Activated naive CD8-positive, alpha-beta T cell treated with anti-CD3 and anti-CD28 coated beads, Interleukin-2, amount 50 U/mL, for 24 hours (primary cell): ENCODE results near the gene ANKRD45.
"Not testable (repeated sequence)": the region's sequence is repeated elsewhere in the genome, so short reads cannot be mapped to it uniquely, and the experiment has no call there.

Experiments
- ATAC-seq: fragments of 150-1000 bp; cut with Tn5 transposase; one replicate; pipeline ENCODE4 v1.10.0; 2021
- DNase-seq: peaks from one replicate; pipeline ENCODE4 v3.0.0; 2021
- H3K27ac Mint-ChIP-seq: one replicate; pipeline ENCODE4 v1.8.0; 2021; ENCODE audit warnings: mild to moderate bottlenecking, mixed read lengths
- H3K27me3 Mint-ChIP-seq: one replicate; pipeline ENCODE4 v1.8.0; 2021; ENCODE audit warnings: mixed read lengths
- H3K36me3 Mint-ChIP-seq: one replicate; pipeline ENCODE4 v1.8.0; 2021; ENCODE audit warnings: low read depth, mixed read lengths
- H3K4me1 Mint-ChIP-seq: one replicate; pipeline ENCODE4 v1.8.0; 2021; ENCODE audit warnings: mixed read lengths
- H3K4me3 Mint-ChIP-seq: one replicate; pipeline ENCODE4 v1.8.0; 2021; ENCODE audit warnings: mild to moderate bottlenecking, moderate library complexity, mixed read lengths
- H3K9me3 Mint-ChIP-seq: one replicate; pipeline ENCODE4 v1.8.0; 2021; ENCODE audit warnings: mixed read lengths

Gene ANKRD45

DNA sequence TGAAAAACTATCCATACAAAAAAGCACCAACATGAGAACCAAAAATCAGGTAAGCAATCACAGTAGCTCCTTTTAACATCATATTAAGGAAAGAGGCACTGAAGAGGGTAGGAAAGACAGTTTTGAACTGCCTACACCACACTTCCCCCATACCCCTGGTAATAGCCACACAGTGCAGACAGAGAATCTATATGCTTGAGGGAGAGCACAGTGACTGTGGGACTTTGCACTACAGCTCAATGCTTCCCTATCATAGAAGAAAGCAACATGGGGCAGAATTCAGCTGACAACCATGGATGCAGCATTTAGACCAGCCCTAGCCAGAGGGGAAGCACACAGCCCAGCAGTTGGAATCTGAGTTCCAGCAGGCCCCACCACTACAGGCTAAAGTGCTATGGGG, 42.4 kb downstream of the ANKRD45 start:
- Mint-ChIP-seq H3K27ac (no peak overlapping the region), H3K9me3 (no peaks in the 10 kb centered on the region), H3K4me3 (no peak overlapping the region), H3K27me3 (no peaks in the 10 kb centered on the region), H3K36me3 (no peaks in the 10 kb centered on the region), H3K4me1 (no peaks in the 10 kb centered on the region)
- ATAC-seq = no peak
- DNase-seq = no peak

DNA sequence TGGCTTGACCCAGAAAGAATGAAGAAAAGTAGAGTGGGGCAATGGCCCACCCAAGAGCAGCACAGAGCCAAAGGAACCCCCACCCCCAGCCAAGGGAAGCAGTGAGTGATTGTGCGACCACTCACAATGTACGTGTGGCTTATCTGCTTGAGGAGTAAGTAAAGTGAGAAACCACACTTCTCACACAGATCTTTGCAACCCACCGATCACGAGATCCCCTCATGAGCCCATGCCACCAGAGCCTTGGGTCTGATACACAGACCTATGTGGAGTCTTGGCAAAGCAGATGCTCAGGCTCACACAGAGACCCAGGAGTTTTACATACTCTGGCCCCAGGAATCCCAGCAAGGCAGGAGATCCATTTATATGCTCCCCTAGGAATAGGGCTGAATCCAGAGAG, 52.8 kb downstream of the ANKRD45 start:
- H3K9me3 Mint-ChIP-seq = peaks cover 20% of the 10 kb centered on the region
- H3K36me3 Mint-ChIP-seq = peaks cover 12% of the 10 kb centered on the region
- no peak overlapping the region for H3K4me3 Mint-ChIP-seq
- H3K27ac Mint-ChIP-seq = no peak overlapping the region
- DNase-seq (no peak), ATAC-seq (no peak)
- peaks cover 7% of the 10 kb centered on the region for H3K27me3 Mint-ChIP-seq
- no peaks in the 10 kb centered on the region for H3K4me1 Mint-ChIP-seq

DNA sequence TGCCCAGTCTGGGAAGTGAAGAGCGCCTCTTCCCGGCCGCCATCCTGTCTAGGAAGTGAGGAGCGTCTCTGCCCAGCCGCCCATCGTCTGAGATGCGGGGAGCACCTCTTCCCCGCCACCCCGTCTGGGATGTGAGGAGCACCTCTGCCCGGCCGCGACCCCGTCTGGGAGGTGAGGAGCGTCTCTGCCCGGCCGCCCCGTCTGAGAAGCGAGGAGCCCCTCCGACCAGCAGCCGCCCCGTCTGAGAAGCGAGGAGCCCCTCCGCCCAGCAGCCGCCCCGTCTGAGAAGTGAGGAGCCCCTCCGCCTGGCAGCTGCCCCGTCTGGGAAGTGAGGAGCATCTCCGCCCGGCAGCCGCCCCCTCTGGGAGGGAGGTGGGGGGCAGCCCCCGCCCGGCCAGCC, 56.6 kb downstream of the ANKRD45 start:
- H3K4me1 Mint-ChIP-seq, ATAC-seq, DNase-seq, H3K27ac Mint-ChIP-seq, H3K27me3 Mint-ChIP-seq, H3K4me3 Mint-ChIP-seq, H3K36me3 Mint-ChIP-seq, H3K9me3 Mint-ChIP-seq: not testable (repeated sequence)

DNA sequence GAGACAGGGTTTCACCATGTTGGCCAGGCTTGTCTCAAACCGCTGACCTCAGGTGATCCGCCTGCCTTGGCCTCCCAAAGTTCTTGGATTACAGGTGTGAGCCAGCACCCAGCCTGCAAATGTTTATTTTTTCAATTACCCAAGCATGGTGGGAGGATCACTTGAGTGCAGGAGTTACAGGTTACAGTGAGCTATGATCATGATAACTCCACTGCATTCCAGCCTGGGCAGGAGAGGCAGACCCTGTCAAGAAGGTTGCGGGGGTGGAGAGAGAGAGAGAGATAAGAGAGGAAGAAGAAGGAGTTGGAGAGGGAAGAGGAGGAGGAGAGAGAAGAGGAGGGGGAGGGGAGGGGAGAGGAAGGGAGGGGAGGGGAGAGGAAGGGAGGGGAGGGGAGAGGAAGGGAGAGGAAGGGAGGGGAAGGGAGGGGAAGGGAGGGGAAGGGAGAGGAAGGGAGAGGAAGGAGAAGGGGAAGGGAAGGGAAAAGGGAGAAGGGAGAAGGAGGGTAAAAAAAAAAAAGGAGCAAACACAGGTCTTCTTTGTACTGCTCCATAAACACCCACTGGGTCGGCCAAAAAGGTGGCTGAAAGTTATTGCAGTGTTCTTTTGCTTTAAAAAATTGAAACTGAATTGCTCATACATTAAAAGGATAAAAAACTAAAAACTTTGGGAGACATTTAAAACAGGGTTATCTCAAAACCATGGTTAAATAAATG, 61.0 kb downstream of the ANKRD45 start:
- no peaks in the 10 kb centered on the region for H3K36me3 Mint-ChIP-seq

GRCh38 chr1:173603056-173603591, 66.5 kb downstream of the ANKRD45 start, which contains the start of gene SLC9C2:
Gene SLC9C2, minus strand, starts transcription at chr1:173603072. Its CDS starts 1,296 bp downstream, at chr1:173601776.
- Mint-ChIP-seq H3K4me3 (no peak within 1 kb of the TSS), H3K27ac (no peak within 1 kb of the TSS), H3K9me3 (no peaks in the 10 kb centered on the region), H3K4me1 (peaks cover 2% of the 10 kb centered on the region), H3K27me3 (no peaks in the 10 kb centered on the region), H3K36me3 (no peaks in the 10 kb centered on the region)
- DNase-seq (no peak), ATAC-seq (no peak)

More for the DNA sequence above, 61.0 kb downstream of the ANKRD45 start:
- no peak overlapping the region for H3K4me3 Mint-ChIP-seq
- DNase-seq = no peak
- H3K4me1 Mint-ChIP-seq = no peaks in the 10 kb centered on the region
- H3K27ac Mint-ChIP-seq = no peak overlapping the region
- H3K9me3 Mint-ChIP-seq = no peaks in the 10 kb centered on the region
- ATAC-seq = no peak
- no peaks in the 10 kb centered on the region for H3K27me3 Mint-ChIP-seq

GRCh38 chr1:173601588-173601987, 68.1 kb downstream of the ANKRD45 start:
- Mint-ChIP-seq H3K27ac (no peak overlapping the region), H3K4me3 (no peak overlapping the region), H3K36me3 (no peaks in the 10 kb centered on the region), H3K27me3 (no peaks in the 10 kb centered on the region), H3K9me3 (no peaks in the 10 kb centered on the region), H3K4me1 (peaks cover 2% of the 10 kb centered on the region)
- no peak for DNase-seq
- ATAC-seq = no peak

DNA sequence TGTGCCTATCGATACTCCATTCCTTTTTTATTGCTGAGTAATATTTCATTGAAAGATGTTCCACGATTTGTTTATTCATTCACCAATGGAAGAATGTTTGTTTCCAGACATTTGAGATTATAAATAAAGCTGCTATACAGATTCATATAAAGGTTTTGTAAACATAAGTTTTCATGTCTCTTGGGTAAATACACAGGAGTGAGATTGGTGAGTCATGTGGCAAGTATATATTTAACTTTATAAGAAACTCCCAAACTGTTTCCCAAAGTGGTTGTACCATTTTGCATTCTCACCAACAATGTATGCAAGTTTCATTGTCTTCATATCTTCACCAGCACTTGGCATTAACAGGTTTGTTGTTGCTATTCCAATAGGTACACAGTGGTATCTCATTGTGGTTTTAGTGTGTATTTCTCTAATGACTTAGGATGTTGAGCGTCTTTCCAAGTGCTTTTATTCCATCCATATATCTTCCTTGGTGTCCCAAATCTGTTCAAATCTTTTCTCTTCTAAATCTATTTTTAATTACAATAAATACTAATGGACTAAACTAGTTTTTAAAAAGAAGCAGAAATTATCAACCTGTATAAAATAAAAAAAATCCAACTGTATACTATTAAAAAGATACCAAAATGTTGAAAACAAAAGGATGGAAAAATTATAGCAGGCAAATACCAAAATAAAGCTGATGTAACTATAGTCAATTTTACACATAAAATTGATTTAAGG, 73.4 kb downstream of the ANKRD45 start:
- Mint-ChIP-seq H3K27ac (no peak overlapping the region), H3K27me3 (peaks cover 2% of the 10 kb centered on the region), H3K4me1 (peaks cover 3% of the 10 kb centered on the region), H3K36me3 (no peaks in the 10 kb centered on the region), H3K9me3 (peaks cover 7% of the 10 kb centered on the region), H3K4me3 (no peak overlapping the region)
- DNase-seq (no peak), ATAC-seq (no peak)

DNA sequence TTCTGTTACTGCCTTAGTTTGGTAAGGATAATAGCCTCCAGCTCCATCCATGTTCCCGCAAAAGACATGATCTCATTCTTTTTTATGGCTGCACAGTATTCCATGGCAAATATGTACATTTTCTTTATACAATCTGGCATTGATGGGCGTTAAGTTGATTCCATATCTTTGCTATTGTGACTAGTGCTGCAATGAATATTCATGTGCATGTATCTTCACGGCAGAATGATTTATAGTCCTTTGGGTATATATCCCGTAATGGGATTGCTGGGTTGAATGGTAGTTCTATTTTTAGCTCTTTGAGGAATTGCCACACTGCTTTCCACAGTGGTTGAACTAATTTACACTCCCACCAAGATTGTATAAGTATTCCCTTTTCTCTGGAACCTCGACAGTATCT, 78.5 kb downstream of the ANKRD45 start:
- H3K4me3 Mint-ChIP-seq, H3K9me3 Mint-ChIP-seq, H3K27ac Mint-ChIP-seq, H3K36me3 Mint-ChIP-seq, H3K4me1 Mint-ChIP-seq, DNase-seq, ATAC-seq, H3K27me3 Mint-ChIP-seq: not testable (repeated sequence)

DNA sequence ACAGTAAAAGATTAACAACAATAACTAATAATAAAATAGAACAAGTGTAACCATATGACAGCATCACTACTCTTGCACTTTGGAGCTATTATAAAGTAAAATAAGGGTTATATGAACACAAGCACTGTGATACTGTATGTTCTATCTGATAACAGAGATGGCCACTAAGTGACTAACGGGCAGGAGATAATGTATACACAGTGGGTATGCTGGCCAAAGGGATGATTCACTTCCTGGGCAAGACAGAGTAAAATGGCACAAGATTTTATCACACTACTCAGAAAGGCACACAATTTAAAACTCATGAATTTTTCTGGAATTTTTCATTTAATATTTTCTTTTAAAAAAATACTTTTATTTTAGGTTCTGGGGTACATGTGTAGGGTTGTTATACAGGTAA, 79.1 kb downstream of the ANKRD45 start:
- ATAC-seq (no peak), DNase-seq (no peak)
- no peak overlapping the region for H3K4me3 Mint-ChIP-seq
- H3K36me3 Mint-ChIP-seq = no peaks in the 10 kb centered on the region
- H3K9me3 Mint-ChIP-seq = no peaks in the 10 kb centered on the region
- H3K27me3 Mint-ChIP-seq = peaks cover 2% of the 10 kb centered on the region
- peaks cover 3% of the 10 kb centered on the region for H3K4me1 Mint-ChIP-seq
- H3K27ac Mint-ChIP-seq = no peak overlapping the region

DNA sequence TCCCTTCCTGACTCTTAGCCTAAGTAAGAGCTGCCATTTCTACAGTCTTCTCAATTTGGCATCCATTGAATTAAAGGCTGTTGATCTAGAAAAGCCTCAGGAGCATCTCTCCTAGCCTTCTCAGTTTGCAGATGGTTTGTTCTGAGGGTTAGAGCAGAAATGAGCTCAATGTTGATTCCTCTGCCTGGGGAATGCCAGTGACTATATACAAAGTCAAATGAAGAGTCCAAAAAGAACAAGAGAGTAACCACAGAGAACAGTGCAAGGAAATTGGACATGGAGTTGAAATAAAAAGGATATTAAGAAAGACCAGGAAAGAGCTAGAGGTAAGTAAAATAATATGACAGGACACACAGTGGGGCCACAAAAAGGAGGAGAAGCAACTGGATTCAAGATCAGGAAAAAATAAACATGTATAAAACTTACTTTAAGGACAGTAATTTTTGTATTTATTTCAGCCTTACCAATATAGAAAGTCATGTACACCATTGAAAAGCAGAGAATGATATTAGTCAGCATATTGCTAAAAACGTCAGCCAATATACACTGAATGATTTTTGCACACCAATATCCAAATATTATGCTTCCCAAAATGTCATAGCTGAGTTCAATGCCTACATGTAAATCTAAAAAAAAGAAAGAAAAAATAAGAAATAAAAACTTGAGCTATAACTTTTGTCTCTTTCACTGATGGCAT, 88.1 kb downstream of the ANKRD45 start:
- Mint-ChIP-seq H3K9me3 (no peaks in the 10 kb centered on the region), H3K36me3 (no peaks in the 10 kb centered on the region), H3K4me1 (no peaks in the 10 kb centered on the region), H3K4me3 (no peak overlapping the region), H3K27me3 (peaks cover 2% of the 10 kb centered on the region), H3K27ac (no peak overlapping the region)
- ATAC-seq = no peak
- DNase-seq = no peak

DNA sequence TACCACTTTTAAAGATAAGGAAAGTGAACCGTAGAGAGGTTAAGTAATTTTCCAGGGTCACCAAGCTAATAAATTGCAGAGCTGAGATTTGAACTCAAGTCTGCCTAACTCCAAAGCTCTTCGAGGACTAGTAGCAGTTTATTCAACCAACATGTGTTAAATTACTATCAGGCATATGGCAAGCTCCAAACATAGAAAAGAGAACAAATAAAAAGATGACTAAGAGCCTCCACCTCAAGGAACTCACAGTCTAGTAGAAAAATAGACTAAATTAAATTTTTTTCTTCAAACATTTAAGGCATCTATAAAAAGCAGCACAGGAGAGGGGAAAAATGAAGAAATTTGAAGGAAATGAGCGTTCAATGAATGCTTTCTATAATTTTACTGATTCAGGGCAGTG, 89.0 kb downstream of the ANKRD45 start:
- Mint-ChIP-seq H3K4me3 (no peak overlapping the region), H3K36me3 (no peaks in the 10 kb centered on the region), H3K9me3 (no peaks in the 10 kb centered on the region), H3K27me3 (peaks cover 2% of the 10 kb centered on the region), H3K27ac (no peak overlapping the region), H3K4me1 (no peaks in the 10 kb centered on the region)
- DNase-seq (no peak), ATAC-seq (no peak)

DNA sequence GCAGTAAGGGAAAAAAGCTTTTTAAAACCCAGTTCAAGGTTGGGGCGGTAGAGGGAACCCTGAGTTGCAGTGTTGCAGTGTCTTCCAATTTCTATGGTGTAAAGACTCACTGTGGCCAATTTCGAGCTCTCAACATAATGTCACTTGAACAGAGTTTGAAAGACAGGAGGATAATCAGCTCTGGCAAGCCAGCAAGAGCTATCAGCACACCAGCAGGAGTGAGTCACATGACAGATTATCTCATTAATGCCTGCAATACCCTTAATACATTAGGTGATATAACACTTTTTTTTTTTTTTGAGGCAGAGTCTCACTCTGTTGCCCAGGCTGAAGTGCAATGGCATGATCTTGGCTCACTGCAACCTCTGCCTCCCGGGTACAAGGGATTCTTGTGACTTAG, 89.6 kb downstream of the ANKRD45 start:
- Mint-ChIP-seq H3K27me3 (peaks cover 2% of the 10 kb centered on the region), H3K4me3 (no peak overlapping the region), H3K36me3 (no peaks in the 10 kb centered on the region), H3K4me1 (no peaks in the 10 kb centered on the region), H3K9me3 (no peaks in the 10 kb centered on the region), H3K27ac (no peak overlapping the region)
- DNase-seq (no peak), ATAC-seq (no peak)

DNA sequence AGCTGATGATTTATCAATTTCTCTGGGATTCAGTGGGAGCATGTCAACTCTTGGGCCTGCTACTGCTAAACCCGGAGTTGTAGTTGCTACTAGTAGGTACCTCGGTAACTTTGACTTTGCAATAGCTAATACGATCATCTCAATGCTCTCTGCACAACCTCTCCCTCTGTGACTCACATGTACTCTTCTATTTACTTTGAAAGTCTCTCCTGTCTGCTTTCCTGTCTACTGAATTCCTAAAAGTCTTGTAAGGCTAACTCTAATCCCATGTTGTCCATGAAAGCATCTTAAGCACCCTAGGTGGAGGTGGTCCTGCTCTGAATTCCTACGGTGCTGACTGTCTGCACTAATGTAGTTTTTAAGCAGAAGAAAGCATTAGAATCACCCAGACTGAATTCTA, 96.1 kb downstream of the ANKRD45 start:
- DNase-seq (no peak), ATAC-seq (no peak)
- Mint-ChIP-seq H3K27ac (no peak overlapping the region), H3K9me3 (no peaks in the 10 kb centered on the region), H3K36me3 (no peaks in the 10 kb centered on the region), H3K27me3 (no peaks in the 10 kb centered on the region), H3K4me1 (peaks cover 11% of the 10 kb centered on the region), H3K4me3 (no peak overlapping the region)

- no peak overlapping the region for H3K27ac Mint-ChIP-seq
- no peak for DNase-seq
- peaks cover 11% of the 10 kb centered on the region for H3K4me1 Mint-ChIP-seq
- no peaks in the 10 kb centered on the region for H3K36me3 Mint-ChIP-seq
- H3K27me3 Mint-ChIP-seq = peaks cover 2% of the 10 kb centered on the region
- H3K4me3 Mint-ChIP-seq = no peak overlapping the region
- peaks cover 7% of the 10 kb centered on the region for H3K9me3 Mint-ChIP-seq
- ATAC-seq = no peak
These were observed 97.3 kb downstream of the ANKRD45 start for GRCh38 chr1:173572201-173572873.
